NK-92 treated with Interleukin-12 subunit alpha and Interleukin-12 subunit beta, amount 100 ng/mL, for 24 hours (cell line): ENCODE data around the gene PRSS22.
A peak's percentile ranks its signal among the peaks of the same experiment; 100 is the strongest.

Source experiments
- DNase-seq: peaks from one replicate; lab custom pipeline; 2025; lab: John Stamatoyannopoulos, UW

Gene PRSS22

DNA sequence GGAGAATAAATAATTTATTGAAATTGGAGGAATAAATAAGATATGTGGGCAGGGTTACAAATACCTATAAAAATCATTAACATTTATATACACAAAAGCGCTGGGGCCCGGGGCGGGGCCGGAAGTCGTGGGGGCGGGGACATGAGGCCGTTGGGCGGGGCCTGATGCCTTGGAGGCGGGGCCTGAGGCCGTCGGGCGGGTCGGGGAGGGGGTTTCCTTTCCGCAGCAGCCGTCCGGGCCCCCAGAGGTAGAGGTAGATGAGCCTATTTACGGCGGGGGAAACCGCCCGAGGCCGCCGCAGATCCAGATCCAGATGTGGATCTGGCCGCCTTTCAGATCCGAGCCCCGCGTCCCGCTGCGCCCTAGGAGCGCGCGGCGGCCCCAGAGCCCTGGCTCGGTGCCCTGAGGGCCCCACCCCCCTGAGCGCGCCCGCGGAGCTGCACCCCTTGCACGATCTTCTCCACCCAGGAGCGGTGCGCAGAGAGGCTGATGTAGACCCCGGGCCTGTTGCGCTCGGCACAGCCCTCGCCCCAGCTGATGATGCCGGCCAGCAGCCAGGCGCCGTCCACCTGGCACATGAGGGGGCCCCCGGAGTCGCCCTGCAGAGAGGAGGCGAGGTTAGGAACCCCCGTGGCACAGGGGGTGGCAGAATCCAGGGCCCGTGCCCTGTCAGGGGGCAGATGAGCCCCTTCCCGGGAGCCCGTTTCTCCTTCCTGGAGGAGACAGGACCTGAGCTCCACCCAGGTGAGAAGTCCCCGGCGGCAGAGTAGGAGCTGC, 5.1 kb downstream of the PRSS22 start:
- DNase-seq = no peak

DNA sequence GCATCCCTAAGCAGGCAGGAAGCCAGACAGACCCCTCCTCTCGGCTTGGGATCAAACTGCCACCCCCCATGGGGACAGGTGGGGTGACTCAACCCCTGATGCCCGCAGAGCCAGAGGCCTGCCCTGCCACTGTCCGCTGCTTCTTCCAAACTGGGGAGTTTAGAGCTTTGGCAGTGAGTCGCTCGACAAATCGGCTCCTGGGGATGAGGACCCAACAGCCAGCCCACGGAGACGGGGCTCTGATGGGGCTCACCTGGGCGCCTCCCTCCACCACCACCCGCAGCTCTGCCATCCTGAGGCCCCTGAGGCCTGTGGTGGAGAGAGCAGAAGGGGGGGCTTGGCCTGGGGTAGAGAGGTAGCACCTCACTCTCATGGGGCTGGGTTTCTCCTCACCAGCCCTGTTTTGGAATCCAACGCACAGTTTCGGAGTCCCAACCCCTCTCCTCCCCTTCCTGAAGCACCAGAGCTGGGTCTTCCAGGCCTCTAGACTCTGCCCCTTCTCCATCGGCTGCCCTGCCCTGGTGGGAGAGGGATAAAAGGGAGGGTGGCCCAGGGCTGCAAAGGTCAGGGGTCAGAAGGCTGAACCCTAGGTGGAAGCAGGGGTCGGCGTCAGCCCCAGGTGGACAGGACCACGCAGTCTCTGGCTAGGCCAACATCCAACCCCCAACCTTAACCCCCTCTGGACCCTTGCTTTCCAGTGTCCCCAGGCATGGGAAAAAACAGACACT, 5.8 kb downstream of the PRSS22 start:
- no peak for DNase-seq

- DNase-seq = no peak
These were observed 8.8 kb downstream of the PRSS22 start for GRCh38 chr16:2848933-2849725.

DNA sequence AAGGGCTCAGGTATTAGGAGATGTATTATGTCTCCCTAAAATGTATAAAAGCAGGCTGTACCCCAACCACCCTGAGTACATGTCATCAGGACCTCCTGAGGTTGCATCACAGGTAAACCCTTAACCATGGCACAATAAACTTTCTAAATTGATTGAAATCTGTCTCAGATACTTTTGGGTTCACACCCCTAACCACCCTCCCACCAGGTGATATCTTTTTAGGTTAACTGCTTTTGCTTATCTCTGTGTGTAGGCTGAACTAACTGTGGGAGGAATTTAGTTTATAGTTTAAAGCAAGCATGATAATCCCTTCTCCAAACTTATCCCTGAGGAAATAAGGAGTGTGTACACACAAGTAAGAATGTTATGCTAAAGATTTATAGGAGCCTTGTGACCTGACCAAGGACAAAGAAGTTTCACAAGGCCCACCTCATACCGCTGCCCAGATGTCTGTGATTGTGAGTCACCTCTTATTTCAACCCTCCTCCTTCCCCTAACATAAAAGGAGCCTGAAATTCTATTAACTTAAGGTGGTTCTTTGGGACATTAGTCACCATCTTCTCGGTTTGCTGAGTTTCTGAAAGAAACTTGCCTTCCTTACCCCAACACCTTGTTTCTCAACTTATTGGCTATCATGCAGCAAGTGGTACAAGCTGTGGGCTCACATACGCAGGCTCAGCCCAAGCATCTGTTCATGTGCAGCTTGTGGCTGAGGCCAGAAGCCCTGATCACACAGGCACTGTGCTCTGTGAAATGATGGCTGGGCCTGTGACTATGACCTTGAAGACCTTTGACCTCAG, 11.3 kb downstream of the PRSS22 start:
- peak; percentile 70 for DNase-seq

DNA sequence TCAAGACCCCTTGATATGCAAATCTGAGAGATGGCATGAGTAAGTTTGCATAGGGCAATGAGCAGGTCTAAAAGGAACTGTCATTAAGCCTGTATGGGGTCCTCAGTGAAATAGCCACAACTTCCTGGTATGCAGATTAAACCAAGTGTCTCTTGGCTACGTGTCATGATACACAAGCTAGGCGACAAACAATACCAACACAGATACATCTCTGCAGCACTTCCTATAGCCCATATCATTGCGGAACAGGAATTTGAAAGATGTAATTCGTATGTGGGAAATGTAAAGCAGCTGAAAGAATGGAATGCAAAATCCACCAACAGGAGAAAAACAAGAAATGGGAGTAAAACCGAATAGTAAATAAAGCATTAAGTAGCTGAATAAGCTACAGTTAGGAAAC, 12.9 kb downstream of the PRSS22 start:
- no peak for DNase-seq

GRCh38 chr16:2843526-2843925, 14.4 kb downstream of the PRSS22 start:
- DNase-seq = no peak

- peak; percentile 80 for DNase-seq
These were observed 15.5 kb downstream of the PRSS22 start for GRCh38 chr16:2842340-2843000.

DNA sequence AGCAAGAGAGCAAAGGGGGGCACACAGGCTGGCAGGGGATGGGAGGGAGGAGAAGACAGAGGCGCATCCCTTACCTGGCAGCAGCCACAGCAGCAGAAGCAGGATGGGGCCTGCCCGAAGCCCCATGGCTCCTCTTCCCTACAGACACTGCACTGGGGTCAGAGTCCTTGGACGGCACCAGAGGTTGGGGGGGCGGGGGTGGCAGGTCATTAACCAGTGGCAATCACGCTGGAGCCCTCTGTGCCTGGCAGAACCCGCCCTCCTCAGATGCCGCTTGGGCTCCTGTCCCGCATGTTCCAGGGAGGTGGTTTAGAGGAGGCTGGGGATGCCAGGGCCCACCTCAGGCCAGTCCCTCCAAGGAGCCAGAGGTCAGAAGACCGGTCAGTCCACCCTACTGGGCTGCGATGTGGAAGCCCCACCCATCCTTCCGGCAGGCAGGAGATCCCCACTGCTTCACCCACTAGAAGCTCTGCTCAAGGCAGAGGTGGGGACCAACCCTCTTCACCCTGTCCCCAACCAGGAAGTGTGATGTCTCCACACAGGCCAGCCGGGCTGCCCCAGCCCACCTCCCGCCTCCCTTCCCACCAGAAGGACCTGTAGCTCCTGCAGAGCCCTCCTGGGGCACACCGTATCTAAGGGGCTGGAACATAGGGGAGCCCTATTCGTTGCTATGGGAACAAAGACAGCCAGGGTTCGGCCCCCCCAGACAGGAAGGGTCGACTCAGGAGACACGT, 16.2 kb downstream of the PRSS22 start:
- DNase-seq = no peak

GRCh38 chr16:2840914-2841313, 17.1 kb downstream of the PRSS22 start:
- DNase-seq = no peak

DNA sequence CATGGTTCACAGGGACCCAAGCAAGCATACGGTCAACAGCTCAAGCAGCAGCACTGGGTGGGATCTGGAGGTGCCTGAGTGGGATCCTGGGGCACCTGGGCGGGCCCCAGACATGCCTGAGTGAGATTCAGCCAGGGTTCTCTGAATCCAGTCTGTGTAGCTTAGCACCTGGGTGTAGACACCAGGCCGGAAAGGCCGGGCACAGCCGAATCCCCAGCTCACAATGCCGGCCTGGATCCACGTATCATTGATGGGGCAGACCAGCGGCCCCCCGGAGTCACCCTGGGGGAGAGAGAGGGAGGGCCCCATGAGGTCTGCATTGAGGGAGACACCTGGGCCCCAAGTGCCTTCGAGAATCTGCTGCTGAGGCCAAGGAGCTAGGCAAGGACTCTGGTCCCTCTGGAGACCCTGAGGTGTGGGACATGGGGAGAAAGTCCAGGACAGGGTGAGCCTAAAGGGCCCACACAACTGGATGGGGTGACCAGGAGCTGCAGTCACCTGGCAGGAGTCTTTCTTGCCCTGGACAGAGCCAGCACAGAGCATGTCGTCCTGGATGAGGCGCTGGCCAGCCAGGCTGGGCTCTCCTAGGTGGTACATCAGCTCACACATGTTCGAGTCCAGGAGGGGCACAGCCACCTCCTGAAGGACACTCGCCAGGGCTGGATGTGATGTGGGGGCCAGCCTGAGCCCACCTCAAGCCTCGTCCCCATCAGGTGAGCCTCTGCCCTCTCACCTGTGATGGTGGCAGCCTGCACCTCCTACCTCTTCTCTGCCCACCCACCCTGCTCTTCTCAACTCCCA, 18.1 kb downstream of the PRSS22 start:
- DNase-seq = no peak

- peak; percentile 56 for DNase-seq
These were observed 19.0 kb downstream of the PRSS22 start for GRCh38 chr16:2838928-2839327.

DNA sequence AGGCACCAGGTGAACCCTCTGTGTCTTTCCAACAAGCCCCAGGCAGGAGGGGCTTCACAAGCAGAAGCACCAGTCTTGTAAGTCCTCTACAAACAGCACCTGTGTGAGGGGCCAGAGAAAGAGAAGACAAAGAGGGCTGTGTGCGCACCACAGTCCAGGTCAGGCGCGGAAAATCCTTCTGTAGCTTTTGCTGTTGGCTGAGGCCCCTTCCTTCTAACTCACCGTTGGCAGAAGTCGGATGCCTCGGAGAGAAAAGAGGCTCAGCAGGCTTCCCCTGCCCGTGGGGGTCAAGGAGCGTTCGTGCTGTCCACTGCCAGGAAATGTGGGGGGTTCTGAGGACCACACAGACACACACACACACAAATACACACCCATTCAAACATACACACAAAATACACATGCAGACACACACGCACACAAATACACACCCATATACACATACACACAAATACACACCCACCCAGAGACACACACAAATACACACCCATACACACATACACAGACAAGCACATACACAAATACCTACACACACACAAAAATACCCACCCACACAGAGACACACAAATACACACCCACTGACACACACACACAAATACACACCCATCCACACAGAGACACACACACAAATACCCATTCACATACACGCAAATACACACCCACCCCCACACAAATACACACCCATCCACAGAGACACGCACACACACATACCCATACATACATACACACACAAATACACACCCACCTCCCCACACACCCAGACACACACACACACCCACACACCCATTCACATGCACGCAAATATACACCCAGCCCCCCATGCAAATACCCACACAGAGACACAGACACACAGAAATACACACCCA, 21.1 kb downstream of the PRSS22 start:
- no peak for DNase-seq

DNA sequence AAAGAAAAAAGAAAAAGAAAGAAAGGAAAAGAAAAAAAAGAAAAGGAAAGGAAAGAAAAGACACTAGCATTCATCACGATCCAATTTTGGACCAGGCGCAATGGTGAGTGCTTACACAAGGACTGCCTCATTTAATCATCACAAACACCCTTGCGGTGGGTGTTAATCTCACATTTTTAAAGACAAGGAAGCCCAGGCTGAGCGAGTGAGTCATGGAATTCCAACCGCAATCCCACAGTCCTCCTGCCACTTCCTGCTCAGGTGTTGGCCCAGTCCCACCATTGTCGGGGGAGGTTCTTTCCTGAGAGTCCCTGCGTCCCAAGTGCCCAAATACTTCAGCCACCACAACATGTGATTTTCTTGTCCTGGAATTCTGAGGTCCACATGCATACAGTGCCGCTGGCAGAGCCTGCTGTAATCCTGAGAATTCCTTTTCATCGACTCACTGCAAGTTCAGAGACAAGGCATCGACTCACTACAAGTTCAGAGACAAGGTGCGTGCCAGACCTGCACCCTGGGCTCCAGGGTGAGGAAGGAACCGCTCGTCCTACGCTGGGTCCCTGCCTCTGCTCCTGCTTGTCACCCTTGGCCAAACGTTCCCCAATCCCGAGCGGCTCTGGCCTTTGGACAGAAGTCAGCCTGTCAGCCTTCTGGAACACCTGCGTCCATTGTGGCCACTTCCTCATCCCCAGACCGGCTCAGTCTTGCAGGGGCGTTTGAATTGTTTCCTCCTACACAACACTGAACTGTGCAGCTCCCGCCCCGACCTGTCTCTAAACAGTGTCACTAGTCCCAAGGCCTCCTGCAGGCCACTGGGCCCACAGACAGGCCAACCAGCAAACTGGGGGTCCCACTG, 22.1 kb downstream of the PRSS22 start:
- no peak for DNase-seq

GRCh38 chr16:2834968-2835367, 23.0 kb downstream of the PRSS22 start:
- no peak for DNase-seq

GRCh38 chr16:2833776-2834175, 24.2 kb downstream of the PRSS22 start:
- no peak for DNase-seq

GRCh38 chr16:2831203-2831602, 26.8 kb downstream of the PRSS22 start:
- no peak for DNase-seq

- no peak for DNase-seq
These were observed 27.6 kb downstream of the PRSS22 start for GRCh38 chr16:2830355-2830695.
